Endothelial cell (in vitro differentiated cells): ENCODE measurements around the gene FANCC. TPM values are rescaled to one million over a fixed set of nuclear protein-coding genes. Genes with fewer than 3 reads are reported as not detected.

Experiments used
- DNase-seq: peaks from one replicate; pipeline ENCODE4 v3.0.0; 2021; ENCODE audit warnings: low spot score
- H3K27ac Mint-ChIP-seq: one replicate; pipeline ENCODE4 v1.8.0; 2021; ENCODE audit warnings: mixed read lengths, inconsistent platforms; ENCODE audit not compliant: unreplicated experiment
- H3K27me3 Mint-ChIP-seq: one replicate; pipeline ENCODE4 v1.8.0; 2021; ENCODE audit warnings: mild to moderate bottlenecking, moderate library complexity, mixed read lengths, inconsistent platforms; ENCODE audit not compliant: unreplicated experiment
- H3K36me3 Mint-ChIP-seq: one replicate; pipeline ENCODE4 v1.8.0; 2021; ENCODE audit warnings: mild to moderate bottlenecking, low read depth, mixed read lengths, inconsistent platforms; ENCODE audit not compliant: unreplicated experiment
- H3K4me1 Mint-ChIP-seq: one replicate; pipeline ENCODE4 v1.8.0; 2021; ENCODE audit warnings: mild to moderate bottlenecking, mixed read lengths, inconsistent platforms; ENCODE audit not compliant: unreplicated experiment
- H3K4me3 Mint-ChIP-seq: one replicate; pipeline ENCODE4 v1.8.0; 2021; ENCODE audit warnings: mild to moderate bottlenecking, mixed read lengths, inconsistent platforms; ENCODE audit not compliant: unreplicated experiment
- H3K9me3 Mint-ChIP-seq: one replicate; pipeline ENCODE4 v1.8.0; 2021; ENCODE audit warnings: mixed read lengths, inconsistent platforms; ENCODE audit not compliant: unreplicated experiment
- total RNA-seq: library from RNA; stranded (reverse); fragmentation: NEBNext Ultra II Directional; extraction: Animal tissue kit (Norgen Biotek cat#: 25700); gene quantifications from one replicate; pipeline ENCODE4 v1.2.1, GENCODE V29; 2021; ENCODE audit not compliant: unreplicated experiment
- TF ChIP-seq, protein P1 (sequence below): fragments of 200-600 bp; sonication (generic); IDR thresholded peaks from one replicate; pipeline ENCODE4 v1.5.0; 2021; ENCODE audit warnings: antibody characterized with exemption; ENCODE audit not compliant: unreplicated experiment

The FANCC gene
- total RNA-seq, 1 donor from 2014 or later: 16.7 TPM

DNA sequence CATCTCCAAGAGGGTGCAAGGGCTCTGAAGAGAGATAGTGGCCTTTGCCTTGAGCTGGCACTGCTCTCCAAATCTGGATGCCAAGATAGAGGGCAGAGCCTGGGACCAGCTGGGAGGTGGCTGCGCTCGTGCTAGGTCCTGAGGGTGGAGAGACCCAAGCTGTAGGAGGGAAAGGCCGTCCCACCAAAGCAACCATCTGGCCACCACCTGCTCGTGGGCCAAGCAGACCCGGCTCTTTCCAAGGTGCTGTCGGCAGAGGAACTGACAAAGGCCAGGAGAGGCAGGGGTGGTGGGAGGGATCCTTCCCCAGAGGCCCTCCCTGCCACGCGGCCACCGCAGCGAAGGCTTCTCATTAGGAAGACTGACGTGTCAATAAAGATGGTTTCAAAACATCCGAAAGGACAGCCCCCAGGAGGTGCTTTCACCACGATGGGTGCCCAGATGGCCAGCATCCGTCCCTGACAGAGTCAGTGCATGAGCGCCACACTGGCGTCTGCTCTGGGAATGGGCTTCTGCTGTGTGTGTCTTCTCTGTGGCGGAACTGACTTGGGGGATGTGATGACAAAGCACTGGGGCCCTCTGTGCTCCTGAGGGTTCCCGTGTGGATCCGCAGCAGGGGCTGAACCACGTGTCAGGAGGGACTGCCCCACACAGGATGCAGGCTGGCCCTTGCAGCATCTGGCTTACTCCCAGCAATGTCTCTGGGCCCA is 213.5 kb downstream of the FANCC start:
- TF ChIP-seq, protein P1, sequence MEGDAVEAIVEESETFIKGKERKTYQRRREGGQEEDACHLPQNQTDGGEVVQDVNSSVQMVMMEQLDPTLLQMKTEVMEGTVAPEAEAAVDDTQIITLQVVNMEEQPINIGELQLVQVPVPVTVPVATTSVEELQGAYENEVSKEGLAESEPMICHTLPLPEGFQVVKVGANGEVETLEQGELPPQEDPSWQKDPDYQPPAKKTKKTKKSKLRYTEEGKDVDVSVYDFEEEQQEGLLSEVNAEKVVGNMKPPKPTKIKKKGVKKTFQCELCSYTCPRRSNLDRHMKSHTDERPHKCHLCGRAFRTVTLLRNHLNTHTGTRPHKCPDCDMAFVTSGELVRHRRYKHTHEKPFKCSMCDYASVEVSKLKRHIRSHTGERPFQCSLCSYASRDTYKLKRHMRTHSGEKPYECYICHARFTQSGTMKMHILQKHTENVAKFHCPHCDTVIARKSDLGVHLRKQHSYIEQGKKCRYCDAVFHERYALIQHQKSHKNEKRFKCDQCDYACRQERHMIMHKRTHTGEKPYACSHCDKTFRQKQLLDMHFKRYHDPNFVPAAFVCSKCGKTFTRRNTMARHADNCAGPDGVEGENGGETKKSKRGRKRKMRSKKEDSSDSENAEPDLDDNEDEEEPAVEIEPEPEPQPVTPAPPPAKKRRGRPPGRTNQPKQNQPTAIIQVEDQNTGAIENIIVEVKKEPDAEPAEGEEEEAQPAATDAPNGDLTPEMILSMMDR: no peak
- H3K4me3 Mint-ChIP-seq: no peak overlapping the region
- H3K4me1 Mint-ChIP-seq: no peaks in the 10 kb centered on the region
- H3K36me3 Mint-ChIP-seq: peaks cover 4% of the 10 kb centered on the region
- H3K9me3 Mint-ChIP-seq: no peaks in the 10 kb centered on the region
- H3K27ac Mint-ChIP-seq: no peak overlapping the region
- no peak for DNase-seq
- H3K27me3 Mint-ChIP-seq: no peaks in the 10 kb centered on the region

GRCh38 chr9:95103281-95103771 is 214.2 kb downstream of the FANCC start:
- peak; percentile 23 for DNase-seq
- no peak overlapping the region for H3K27ac Mint-ChIP-seq

GRCh38 chr9:95102572-95102971 is 214.9 kb downstream of the FANCC start:
- no peak overlapping the region for H3K4me3 Mint-ChIP-seq
- TF ChIP-seq, protein P1: no peak
- H3K27ac Mint-ChIP-seq: no peak overlapping the region
- no peaks in the 10 kb centered on the region for H3K27me3 Mint-ChIP-seq
- no peaks in the 10 kb centered on the region for H3K9me3 Mint-ChIP-seq
- no peaks in the 10 kb centered on the region for H3K4me1 Mint-ChIP-seq
- H3K36me3 Mint-ChIP-seq: peaks cover 6% of the 10 kb centered on the region
- no peak for DNase-seq

More at GRCh38 chr9:95103281-95103771, 214.2 kb downstream of the FANCC start:
- Mint-ChIP-seq H3K36me3 (peaks cover 4% of the 10 kb centered on the region), H3K4me1 (no peaks in the 10 kb centered on the region), H3K9me3 (no peaks in the 10 kb centered on the region), H3K4me3 (no peak overlapping the region), H3K27me3 (no peaks in the 10 kb centered on the region)
- TF ChIP-seq, protein P1: no peak

DNA sequence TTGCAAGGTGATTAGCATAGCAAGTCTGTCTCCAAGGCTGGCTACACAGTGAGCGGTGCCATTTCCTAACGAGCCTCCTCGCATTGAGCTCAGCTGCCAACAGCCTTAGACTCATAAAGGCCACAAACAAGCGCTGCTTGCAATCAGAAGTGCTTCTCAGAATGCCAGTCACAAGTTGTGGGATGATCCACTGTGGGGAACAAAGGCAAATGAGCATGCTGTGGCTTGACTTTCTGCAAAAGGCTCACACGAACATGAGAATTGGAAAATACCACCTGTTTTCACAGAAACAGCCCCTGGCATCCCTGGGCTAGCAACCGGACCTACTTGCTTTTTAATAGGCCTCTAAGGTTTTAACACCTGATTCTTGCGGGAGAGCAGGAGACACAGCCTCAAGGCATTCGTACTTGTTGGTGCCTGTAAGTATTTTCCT is 215.5 kb downstream of the FANCC start:
- Mint-ChIP-seq H3K27ac (no peak overlapping the region), H3K36me3 (peaks cover 6% of the 10 kb centered on the region), H3K9me3 (no peaks in the 10 kb centered on the region), H3K27me3 (no peaks in the 10 kb centered on the region), H3K4me3 (no peak overlapping the region), H3K4me1 (no peaks in the 10 kb centered on the region)
- TF ChIP-seq, protein P1: no peak
- no peak for DNase-seq

DNA sequence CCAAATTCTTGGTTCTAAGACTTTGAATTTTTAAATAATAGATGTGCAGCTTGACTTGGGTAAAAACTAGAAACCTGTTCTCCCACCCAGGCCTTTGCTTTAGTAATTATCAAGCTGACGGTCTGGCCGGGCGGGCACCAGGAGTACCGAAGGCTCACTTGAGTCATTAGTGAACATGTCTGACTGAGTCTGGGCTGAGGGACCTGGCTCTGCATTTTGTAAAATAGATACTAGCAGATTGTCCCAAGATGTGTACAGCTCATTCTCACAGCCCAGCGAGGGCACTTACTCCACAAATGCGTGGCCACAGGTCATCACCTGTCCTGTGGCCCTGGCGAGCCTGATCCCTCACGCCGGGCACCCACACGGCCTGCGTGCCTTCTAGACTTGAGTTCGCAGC is 216.2 kb downstream of the FANCC start:
- Mint-ChIP-seq H3K9me3 (no peaks in the 10 kb centered on the region), H3K4me1 (no peaks in the 10 kb centered on the region), H3K4me3 (no peak overlapping the region), H3K27me3 (no peaks in the 10 kb centered on the region), H3K36me3 (peaks cover 6% of the 10 kb centered on the region), H3K27ac (no peak overlapping the region)
- DNase-seq: no peak
- TF ChIP-seq, protein P1: no peak
